Astrocyte of the cerebellum (primary cell): ENCODE results near the gene ARHGEF39.

Source experiments
- DNase-seq: peaks from one replicate; pipeline ENCODE4 v3.0.0-alpha.2; 2011; ENCODE audit warnings: low read depth
- H3K4me3 ChIP-seq: 2 replicates; pipeline ENCODE4 v1.5.1; 2011; ENCODE audit warnings: mild to moderate bottlenecking, low read depth, low read length, moderate library complexity
- in situ Hi-C: cut with HindIII; loops from 2 replicates; pipeline ENCODE4 v1.10.0; 2017; ENCODE audit warnings: low sequenced_read_pairs
- TF ChIP-seq, protein P1 (sequence below): IDR thresholded peaks from 2 replicates; pipeline ENCODE4 v1.5.1; 2012; ENCODE audit warnings: low read length, low read depth, moderate library complexity, mild to moderate bottlenecking; ENCODE audit errors: missing control alignments

ARHGEF39 gene

DNA sequence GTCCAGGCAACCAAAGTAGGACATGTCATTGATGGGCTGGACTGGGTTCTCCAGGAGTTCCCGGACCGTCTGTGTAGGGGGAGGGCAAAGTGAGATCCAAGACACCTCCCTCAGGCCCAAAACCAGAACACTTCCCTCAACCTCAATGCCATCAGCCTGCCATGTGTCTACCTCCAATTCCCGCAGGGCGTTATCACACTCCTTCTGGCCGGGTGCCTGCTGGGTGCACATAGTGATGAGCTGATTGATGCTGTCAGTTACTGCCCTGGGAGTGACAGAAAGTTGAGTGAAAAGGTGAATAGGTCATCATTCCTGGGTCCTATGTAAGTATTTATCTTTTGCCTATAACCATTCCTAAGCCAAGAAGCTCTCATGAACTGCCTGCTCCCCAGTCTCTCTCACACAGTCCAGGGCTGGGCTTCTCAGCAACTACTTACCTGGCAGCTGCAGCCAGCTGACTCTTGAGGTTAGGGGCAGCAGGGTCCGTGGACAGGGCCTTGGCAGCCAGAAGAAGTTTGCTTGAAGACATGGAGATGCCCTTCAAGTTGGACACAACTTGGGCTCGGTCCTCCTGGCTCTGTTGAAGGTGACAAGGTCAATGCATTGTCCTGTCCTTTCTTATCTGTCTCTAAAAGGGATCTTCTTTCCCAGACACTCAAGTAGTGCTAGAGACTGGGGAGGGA, 46.0 kb upstream of the ARHGEF39 start:
- no peak for DNase-seq
- TF ChIP-seq, protein P1, sequence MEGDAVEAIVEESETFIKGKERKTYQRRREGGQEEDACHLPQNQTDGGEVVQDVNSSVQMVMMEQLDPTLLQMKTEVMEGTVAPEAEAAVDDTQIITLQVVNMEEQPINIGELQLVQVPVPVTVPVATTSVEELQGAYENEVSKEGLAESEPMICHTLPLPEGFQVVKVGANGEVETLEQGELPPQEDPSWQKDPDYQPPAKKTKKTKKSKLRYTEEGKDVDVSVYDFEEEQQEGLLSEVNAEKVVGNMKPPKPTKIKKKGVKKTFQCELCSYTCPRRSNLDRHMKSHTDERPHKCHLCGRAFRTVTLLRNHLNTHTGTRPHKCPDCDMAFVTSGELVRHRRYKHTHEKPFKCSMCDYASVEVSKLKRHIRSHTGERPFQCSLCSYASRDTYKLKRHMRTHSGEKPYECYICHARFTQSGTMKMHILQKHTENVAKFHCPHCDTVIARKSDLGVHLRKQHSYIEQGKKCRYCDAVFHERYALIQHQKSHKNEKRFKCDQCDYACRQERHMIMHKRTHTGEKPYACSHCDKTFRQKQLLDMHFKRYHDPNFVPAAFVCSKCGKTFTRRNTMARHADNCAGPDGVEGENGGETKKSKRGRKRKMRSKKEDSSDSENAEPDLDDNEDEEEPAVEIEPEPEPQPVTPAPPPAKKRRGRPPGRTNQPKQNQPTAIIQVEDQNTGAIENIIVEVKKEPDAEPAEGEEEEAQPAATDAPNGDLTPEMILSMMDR: no peak
- H3K4me3 ChIP-seq: no peak overlapping the region
- in situ Hi-C loops: loop anchor here (5.0 kb wide), 1 partner anchor 34 kb away; no protein-coding TSS in a partner anchor

DNA sequence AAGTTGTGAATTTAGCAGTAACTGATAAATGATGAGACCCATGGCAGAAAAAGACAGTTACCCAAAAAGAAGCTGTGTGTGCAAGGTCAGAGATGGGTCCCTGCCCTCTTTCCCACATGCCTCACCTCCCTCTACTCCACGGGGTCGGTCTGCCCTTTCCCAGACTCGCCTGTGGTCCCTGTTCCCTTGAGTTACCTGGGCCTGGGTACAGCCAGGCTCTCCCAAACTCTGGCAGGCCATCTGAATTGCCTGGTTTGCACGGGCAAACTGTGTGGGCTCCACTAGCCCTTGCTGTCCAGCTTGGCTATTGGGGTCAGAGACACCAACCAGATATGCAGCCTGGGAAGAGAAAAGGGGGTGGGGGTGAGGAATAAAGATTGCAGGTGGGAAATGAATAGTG, 43.2 kb upstream of the ARHGEF39 start:
- H3K4me3 ChIP-seq: no peak overlapping the region
- TF ChIP-seq, protein P1: no peak
- DNase-seq: no peak
- in situ Hi-C loops: no loop called here

DNA sequence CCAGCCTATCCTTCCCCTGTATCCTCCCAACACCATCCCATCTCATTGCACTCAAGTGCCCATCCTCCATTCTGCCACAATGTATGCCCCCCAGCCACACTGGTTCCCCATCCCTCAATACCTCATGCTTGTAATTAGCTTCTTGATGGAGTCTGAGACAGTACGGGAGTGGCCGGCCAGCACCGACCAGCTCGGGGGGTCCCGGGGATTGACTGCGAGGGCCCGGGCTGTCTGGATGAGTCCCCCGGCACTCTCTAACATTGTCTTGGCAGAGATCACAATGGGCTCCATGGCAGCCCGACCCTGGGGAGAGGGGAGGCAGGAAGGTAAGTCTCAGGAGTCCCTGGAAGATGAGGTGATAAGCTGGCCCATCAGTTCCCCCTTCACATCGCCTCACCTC, 42.0 kb upstream of the ARHGEF39 start:
- in situ Hi-C loops: no loop called here
- TF ChIP-seq, protein P1: no peak
- no peak overlapping the region for H3K4me3 ChIP-seq
- DNase-seq: no peak

DNA sequence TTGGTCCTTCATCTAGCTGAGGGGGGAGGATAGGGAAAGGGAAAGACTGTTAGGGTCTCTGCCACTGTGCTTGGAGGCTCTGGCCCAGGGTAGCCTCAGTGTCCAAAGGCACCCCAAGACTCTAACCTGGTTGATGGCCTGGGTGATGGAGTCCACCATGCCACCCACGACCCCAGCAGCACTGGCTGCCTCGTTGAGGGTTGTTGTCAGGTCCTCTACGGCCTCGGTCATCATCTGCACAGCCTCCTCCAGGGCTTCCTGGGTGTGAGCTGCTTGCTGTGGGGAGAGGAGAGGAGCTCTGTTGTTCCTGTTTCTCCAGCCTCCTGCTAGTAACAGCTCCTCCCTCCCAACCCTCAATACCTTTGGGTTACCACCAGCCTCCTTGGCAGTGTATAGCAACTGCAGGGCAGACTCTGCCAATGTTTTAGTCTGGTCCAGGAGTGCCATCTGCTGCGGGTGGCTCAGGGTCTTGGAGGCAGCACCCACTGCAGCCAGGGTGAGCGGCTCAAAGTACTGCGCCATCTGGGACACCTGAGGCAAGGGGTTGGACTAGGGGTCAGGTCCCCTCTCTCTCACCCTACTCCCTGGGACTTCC, 40.9 kb upstream of the ARHGEF39 start:
- no peak for DNase-seq
- H3K4me3 ChIP-seq: no peak overlapping the region
- in situ Hi-C loops: no loop called here
- TF ChIP-seq, protein P1: no peak

DNA sequence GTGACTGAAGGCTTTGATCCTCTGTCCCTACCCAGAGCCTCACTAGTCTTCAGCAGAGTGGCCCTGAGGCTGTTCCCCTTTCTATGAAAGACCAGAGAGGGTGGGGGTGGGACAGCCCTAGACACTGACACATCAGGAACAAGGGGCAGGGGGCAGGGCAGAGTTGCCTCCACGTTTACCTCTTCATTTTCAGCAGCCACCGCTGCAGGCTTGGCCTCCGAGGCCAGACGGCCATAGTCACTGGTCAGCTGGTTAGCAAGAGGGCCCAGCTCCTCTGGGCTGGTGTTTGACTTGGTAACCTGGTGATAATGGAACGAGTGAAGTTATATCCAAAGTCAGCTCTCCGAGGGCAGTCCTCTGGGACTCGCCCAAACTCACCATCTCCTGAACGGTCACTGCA, 40.4 kb upstream of the ARHGEF39 start:
- H3K4me3 ChIP-seq: no peak overlapping the region
- no peak for DNase-seq
- TF ChIP-seq, protein P1: no peak
- in situ Hi-C loops: no loop called here

DNA sequence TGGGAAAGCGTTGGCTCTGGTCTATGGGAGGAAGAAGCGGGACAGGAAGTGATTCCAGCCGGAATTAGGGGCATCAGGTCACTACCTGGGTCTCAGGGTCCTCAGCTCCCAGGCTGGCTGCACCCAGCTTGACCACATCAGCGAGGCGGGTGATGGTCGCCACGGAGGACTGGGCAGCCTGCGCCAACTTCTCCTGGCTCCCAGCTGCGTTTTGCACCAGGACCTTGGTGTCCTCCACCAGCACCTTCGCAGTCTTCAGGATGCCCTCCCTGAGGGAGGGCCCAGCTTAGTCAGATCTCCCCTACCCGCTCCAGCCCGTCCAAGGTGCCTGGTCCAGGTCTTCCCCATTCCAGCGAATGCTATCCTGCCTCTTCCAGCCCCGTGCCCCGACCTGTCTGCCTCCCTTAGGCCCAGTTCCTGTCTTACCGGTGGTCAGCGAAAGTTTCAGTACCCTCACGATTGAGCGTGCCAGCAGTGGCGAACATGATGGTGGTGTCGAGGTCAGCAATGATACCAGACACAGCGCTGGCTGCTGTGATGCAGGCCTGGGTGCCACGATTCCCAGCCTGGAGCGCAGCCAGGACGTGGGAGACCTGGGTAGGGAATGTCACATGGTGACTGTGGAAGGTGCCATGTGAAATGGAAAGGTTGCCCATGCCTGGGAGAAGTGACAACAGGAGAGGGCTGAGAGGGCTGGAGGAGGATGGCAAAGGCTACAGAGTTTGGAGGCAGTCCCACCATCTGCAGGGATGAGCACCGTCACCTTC, 39.1 kb upstream of the ARHGEF39 start:
- in situ Hi-C loops: no loop called here
- TF ChIP-seq, protein P1: no peak
- DNase-seq: no peak
- no peak overlapping the region for H3K4me3 ChIP-seq
